ENCODE measurements around the gene EHD1.

- TF ChIP-seq FOXA1 (IDR thresholded peaks at IDR 0.05) (no peak), ELF4 (IDR thresholded peaks at IDR 0.05) (no peak), SP1 (IDR thresholded peaks at IDR 0.05) (no peak), ZNF384 (IDR thresholded peaks at IDR 0.05) (no peak)
Observed at GRCh38 chr11:64872790-64873488, 5.5 kb downstream of the EHD1 start.

Measured in HEK293T (cell line).